HepG2 (cell line): ENCODE results near the gene AADACL4. TPM values are rescaled to one million over a fixed set of nuclear protein-coding genes. Genes with fewer than 3 reads are reported as not detected.

Experiments used
- CCDC6 ChIP-seq: sonication (generic); formaldehyde crosslinking; IDR thresholded peaks from 2 replicates; pipeline ENCODE4 v1.8.1; 2022; ENCODE audit warnings: mild to moderate bottlenecking, missing genetic modification reagents, moderate library complexity
- DRAP1 ChIP-seq: IDR thresholded peaks from 2 replicates; pipeline ENCODE4 v1.6.1; 2016; ENCODE audit warnings: missing genetic modification reagents, missing compliant biosample characterization
- ELF1 ChIP-seq: sonication (generic); formaldehyde crosslinking; IDR thresholded peaks from 2 replicates; pipeline ENCODE4 v1.4.0; 2020; ENCODE audit warnings: missing genetic modification reagents
- FLYWCH1 ChIP-seq: sonication (generic); formaldehyde crosslinking; IDR thresholded peaks from 2 replicates; pipeline ENCODE4 v1.8.1; 2023; ENCODE audit warnings: mild to moderate bottlenecking, missing genetic modification reagents
- GABPA ChIP-seq, 2 experiments: IDR thresholded peaks; 2 replicates each; pipeline ENCODE4 v1.6.1; 2011 to 2016; ENCODE audit warnings: low read depth in 2 of 2, low read length in 1 of 2, missing biosample characterization in 1 of 2, missing genetic modification characterization in 1 of 2
- KDM1A ChIP-seq: IDR thresholded peaks from 2 replicates; pipeline ENCODE4 v1.6.1; 2016; ENCODE audit warnings: missing compliant biosample characterization
- KLF15 ChIP-seq: sonication (generic); formaldehyde crosslinking; IDR thresholded peaks from 2 replicates; pipeline ENCODE4 v1.8.1; 2023; ENCODE audit warnings: borderline replicate concordance, mild to moderate bottlenecking, inconsistent platforms, missing genetic modification reagents, mixed read lengths
- MATR3 ChIP-seq: sonication (generic); formaldehyde crosslinking; IDR thresholded peaks from 2 replicates; pipeline ENCODE4 v1.4.0; 2020; ENCODE audit warnings: missing genetic modification reagents
- MAX ChIP-seq: IDR thresholded peaks from 2 replicates; pipeline ENCODE4 v1.6.1; 2012; ENCODE audit warnings: inconsistent platforms
- MTF1 ChIP-seq: sonication (generic); formaldehyde crosslinking; IDR thresholded peaks from 2 replicates; pipeline ENCODE4 v1.5.0; 2020; ENCODE audit warnings: missing genetic modification reagents
- MYC ChIP-seq: sonication (generic); formaldehyde crosslinking; IDR thresholded peaks from 2 replicates; pipeline ENCODE4 v1.9.0; 2021; ENCODE audit warnings: missing genetic modification reagents, borderline replicate concordance
- PLRG1 ChIP-seq: fragments of 450-650 bp; conservative IDR thresholded peaks from 2 replicates; pipeline ENCODE4 v1.6.1; 2016
- PTBP1 ChIP-seq: fragments of 200-400 bp; formaldehyde crosslinking; IDR thresholded peaks from 2 replicates; pipeline ENCODE4 v1.6.1; 2018; ENCODE audit warnings: low read length, low read depth; ENCODE audit not compliant: poor library complexity, severe bottlenecking
- RARA ChIP-seq: IDR thresholded peaks from 2 replicates; pipeline ENCODE4 v1.6.1; 2016; ENCODE audit warnings: missing genetic modification reagents, missing compliant biosample characterization
- REPIN1 ChIP-seq: sonication (generic); formaldehyde crosslinking; IDR thresholded peaks from 2 replicates; pipeline ENCODE4 v1.8.0; 2022; ENCODE audit warnings: missing genetic modification reagents, low read depth, mild to moderate bottlenecking, borderline replicate concordance
- SMC3 ChIP-seq: IDR thresholded peaks from 2 replicates; pipeline ENCODE4 v1.6.1; 2011; ENCODE audit warnings: low read length, improper control_type of control experiment
- SNAPC5 ChIP-seq: sonication (generic); formaldehyde crosslinking; IDR thresholded peaks from 2 replicates; pipeline ENCODE4 v1.8.1; 2023; ENCODE audit warnings: mild to moderate bottlenecking, missing genetic modification reagents, borderline replicate concordance
- TRAFD1 ChIP-seq: sonication (generic); formaldehyde crosslinking; IDR thresholded peaks from 2 replicates; pipeline ENCODE4 v1.5.1; 2020; ENCODE audit warnings: missing genetic modification reagents, mild to moderate bottlenecking, borderline replicate concordance
- ZBTB34 ChIP-seq: sonication (generic); formaldehyde crosslinking; IDR thresholded peaks from 2 replicates; pipeline ENCODE4 v1.8.0; 2022; ENCODE audit warnings: mild to moderate bottlenecking, missing genetic modification reagents
- ZBTB7B ChIP-seq: sonication (generic); formaldehyde crosslinking; IDR thresholded peaks from 2 replicates; pipeline ENCODE4 v1.4.0; 2020; ENCODE audit warnings: missing genetic modification reagents
- ZNF33A ChIP-seq: sonication (generic); formaldehyde crosslinking; IDR thresholded peaks from 2 replicates; pipeline ENCODE4 v1.5.1; 2020; ENCODE audit warnings: missing genetic modification reagents, mild to moderate bottlenecking, moderate library complexity, borderline replicate concordance
- ZNF431 ChIP-seq: sonication (generic); formaldehyde crosslinking; IDR thresholded peaks from 2 replicates; pipeline ENCODE4 v1.9.0; 2022; ENCODE audit warnings: missing genetic modification reagents, low read depth, mild to moderate bottlenecking, borderline replicate concordance
- ZNF547 ChIP-seq: sonication (generic); formaldehyde crosslinking; IDR thresholded peaks from 2 replicates; pipeline ENCODE4 v1.5.1; 2020; ENCODE audit warnings: mild to moderate bottlenecking, missing genetic modification reagents
- ZNF597 ChIP-seq: sonication (generic); formaldehyde crosslinking; IDR thresholded peaks from 2 replicates; pipeline ENCODE4 v1.5.0; 2020; ENCODE audit warnings: missing genetic modification reagents
- ZNF629 ChIP-seq: sonication (generic); formaldehyde crosslinking; conservative IDR thresholded peaks from 2 replicates; pipeline ENCODE4 v1.5.0; 2020; ENCODE audit warnings: missing genetic modification reagents
- ZNF7 ChIP-seq: IDR thresholded peaks from 2 replicates; pipeline ENCODE4 v1.6.1; 2016; ENCODE audit warnings: missing biosample characterization, missing genetic modification reagents
- ZNF775 ChIP-seq: sonication (generic); formaldehyde crosslinking; IDR thresholded peaks from 2 replicates; pipeline ENCODE4 v1.4.0; 2020; ENCODE audit warnings: missing genetic modification reagents, mild to moderate bottlenecking, moderate library complexity, borderline replicate concordance
- polyA plus RNA-seq, 8 experiments: library from polyadenylated mRNA; depleted of rRNA in 3 of 8; stranded (reverse) in 7 of 8; unstranded in 1 of 8; fragments of >200 nt; fragmentation: Illumina TruSeq in 4 of 8; extraction: Trizol in 4 of 8; gene quantifications; 2 replicates each; pipeline versions ENCODE4 v1.2.1 to v1.2.3, GENCODE V29; 2011 to 2016; ENCODE audit warnings: low read depth in 4 of 8, missing spikeins in 1 of 8, mixed read lengths in 1 of 8; ENCODE audit not compliant: insufficient read depth in 1 of 8
- total RNA-seq, 5 experiments: library from RNA; depleted of rRNA; stranded (reverse); fragments of >200 nt; fragmentation: Illumina TruSeq; extraction: Trizol; gene quantifications; 2 replicates each; pipeline ENCODE4 v1.2.3, GENCODE V29; 2016; ENCODE audit warnings: low read depth in 1 of 5

Gene AADACL4
- total and polyA plus RNA-seq, 2 of the 13 experiments (the other 11 are each of a cell fraction or from before 2014, with no cell fraction given) = not detected

GRCh38 chr1:12608311-12608957, 35.5 kb upstream of the AADACL4 start (continued):
- TF ChIP-seq MTF1 (CRISPR knock-in tag) = no peak
- TF ChIP-seq ZNF629 (CRISPR knock-in tag) = no peak
- no peak for TF ChIP-seq FLYWCH1
- no peak for TF ChIP-seq CCDC6 (CRISPR knock-in tag)
- 0 out of 2 replicates have a peak, but pooled peaks have one; percentile 48 for TF ChIP-seq SNAPC5
- TF ChIP-seq ZNF33A (CRISPR knock-in tag) = no peak
- peak; percentile 60; the same call in 1 of the 2 replicates for TF ChIP-seq MAX
- TF ChIP-seq GABPA (IDR thresholded peaks at IDR 0.05; ENCODE audit: low read depth, low read length) = no peak
- no peak for TF ChIP-seq GABPA (CRISPR knock-in tag; IDR thresholded peaks at IDR 0.05; ENCODE audit: low read depth)
- peak; percentile 92 for TF ChIP-seq RARA
- TF ChIP-seq MYC = no peak; the same call in 1 of the 2 replicates
- peak; percentile 67; the same call in 1 of the 2 replicates for TF ChIP-seq KDM1A (CRISPR knock-in tag)
- TF ChIP-seq ZNF775 (CRISPR knock-in tag) = no peak
- TF ChIP-seq ZBTB34 (CRISPR knock-in tag) = no peak
- no peak for TF ChIP-seq MATR3 (CRISPR knock-in tag)
- TF ChIP-seq PLRG1 = no peak
- no peak; the same call in 1 of the 2 replicates for TF ChIP-seq ZNF431 (CRISPR knock-in tag)
- TF ChIP-seq ZNF597 = no peak
- TF ChIP-seq ELF1 (CRISPR knock-in tag) = no peak
- TF ChIP-seq ZBTB7B (CRISPR knock-in tag) = no peak
- no peak for TF ChIP-seq REPIN1 (CRISPR knock-in tag)
- no peak for TF ChIP-seq TRAFD1
- TF ChIP-seq DRAP1 (CRISPR knock-in tag) = no peak
- no peak for TF ChIP-seq ZNF7
- TF ChIP-seq ZNF547 (CRISPR knock-in tag) = no peak
- no peak for TF ChIP-seq SMC3
- TF ChIP-seq KLF15 (CRISPR knock-in tag) = no peak
- TF ChIP-seq PTBP1 = no peak
